ENCODE data around the gene SMC4.

The SMC4 gene

GRCh38 chr3:160374925-160375324 lies 24.5 kb upstream of the SMC4 start:
- WGBS, 2 experiments (ENCODE audit: insufficient coverage in 2 of 2), result no CpG with 5 or more reads among the region's 1 CpG
- no peak overlapping the region for H3K4me3 ChIP-seq (ENCODE audit: extremely low read depth, insufficient read depth, low read length, poor library complexity, severe bottlenecking)
- H3K4me1 ChIP-seq (ENCODE audit: control insufficient read depth, insufficient read depth, low read length, poor library complexity, severe bottlenecking), result no peaks in the 10 kb centered on the region
- no peak overlapping the region for H3K27ac ChIP-seq (ENCODE audit: low read depth, low read length, severe bottlenecking)
- H3K9me3 ChIP-seq (ENCODE audit: control insufficient read depth, low read length), result no peaks in the 10 kb centered on the region
- peaks cover 16% of the 10 kb centered on the region for H3K36me3 ChIP-seq (ENCODE audit: control insufficient read depth, insufficient read depth, low read length)

- Histone ChIP-seq H3K36me3 (ENCODE audit: control insufficient read depth, insufficient read depth, low read length) (peaks cover 16% of the 10 kb centered on the region), H3K9me3 (ENCODE audit: control insufficient read depth, low read length) (no peaks in the 10 kb centered on the region), H3K4me1 (ENCODE audit: control insufficient read depth, insufficient read depth, low read length, poor library complexity, severe bottlenecking) (no peaks in the 10 kb centered on the region), H3K27ac (ENCODE audit: low read depth, low read length, severe bottlenecking) (no peak overlapping the region), H3K4me3 (ENCODE audit: extremely low read depth, insufficient read depth, low read length, poor library complexity, severe bottlenecking) (no peak overlapping the region)
- 88 to 100% methylated on average over 2 of the region's 2 CpGs for WGBS, 2 experiments (ENCODE audit: insufficient coverage in 2 of 2)
Measured at GRCh38 chr3:160376681-160377080, 22.8 kb upstream of the SMC4 start.

GRCh38 chr3:160378331-160379109 lies 20.9 kb upstream of the SMC4 start:
- Histone ChIP-seq H3K36me3 (ENCODE audit: control insufficient read depth, insufficient read depth, low read length) (peaks cover 14% of the 10 kb centered on the region), H3K4me1 (ENCODE audit: control insufficient read depth, insufficient read depth, low read length, poor library complexity, severe bottlenecking) (no peaks in the 10 kb centered on the region), H3K4me3 (ENCODE audit: extremely low read depth, insufficient read depth, low read length, poor library complexity, severe bottlenecking) (no peak overlapping the region), H3K9me3 (ENCODE audit: control insufficient read depth, low read length) (no peaks in the 10 kb centered on the region), H3K27ac (ENCODE audit: low read depth, low read length, severe bottlenecking) (no peak overlapping the region)
- WGBS, 2 experiments (ENCODE audit: insufficient coverage in 2 of 2), result no CpG with 5 or more reads among the region's 1 CpG

- WGBS, 2 experiments (ENCODE audit: insufficient coverage in 2 of 2), result 72 to 85% methylated on average over 3 of the region's 4 CpGs
- no peak overlapping the region for H3K4me3 ChIP-seq (ENCODE audit: extremely low read depth, insufficient read depth, low read length, poor library complexity, severe bottlenecking)
- no peaks in the 10 kb centered on the region for H3K4me1 ChIP-seq (ENCODE audit: control insufficient read depth, insufficient read depth, low read length, poor library complexity, severe bottlenecking)
- peaks cover 6% of the 10 kb centered on the region for H3K36me3 ChIP-seq (ENCODE audit: control insufficient read depth, insufficient read depth, low read length)
- H3K27ac ChIP-seq (ENCODE audit: low read depth, low read length, severe bottlenecking), result no peak overlapping the region
- H3K9me3 ChIP-seq (ENCODE audit: control insufficient read depth, low read length), result no peaks in the 10 kb centered on the region
Measured at GRCh38 chr3:160379628-160380214, 19.7 kb upstream of the SMC4 start.

GRCh38 chr3:160381470-160381869 lies 18.0 kb upstream of the SMC4 start:
- Histone ChIP-seq H3K36me3 (ENCODE audit: control insufficient read depth, insufficient read depth, low read length) (peaks cover 1% of the 10 kb centered on the region), H3K27ac (ENCODE audit: low read depth, low read length, severe bottlenecking) (no peak overlapping the region), H3K4me3 (ENCODE audit: extremely low read depth, insufficient read depth, low read length, poor library complexity, severe bottlenecking) (no peak overlapping the region), H3K9me3 (ENCODE audit: control insufficient read depth, low read length) (no peaks in the 10 kb centered on the region), H3K4me1 (ENCODE audit: control insufficient read depth, insufficient read depth, low read length, poor library complexity, severe bottlenecking) (no peaks in the 10 kb centered on the region)
- no CpG with 5 or more reads among the region's 1 CpG for WGBS, 2 experiments (ENCODE audit: insufficient coverage in 2 of 2)

- H3K9me3 ChIP-seq (ENCODE audit: control insufficient read depth, low read length), result no peaks in the 10 kb centered on the region
- no peak overlapping the region for H3K27ac ChIP-seq (ENCODE audit: low read depth, low read length, severe bottlenecking)
- WGBS, 2 experiments (ENCODE audit: insufficient coverage in 2 of 2), result 80 to 92% methylated on average over 2 of the region's 5 CpGs
- no peaks in the 10 kb centered on the region for H3K4me1 ChIP-seq (ENCODE audit: control insufficient read depth, insufficient read depth, low read length, poor library complexity, severe bottlenecking)
- H3K36me3 ChIP-seq (ENCODE audit: control insufficient read depth, insufficient read depth, low read length), result no peaks in the 10 kb centered on the region
- H3K4me3 ChIP-seq (ENCODE audit: extremely low read depth, insufficient read depth, low read length, poor library complexity, severe bottlenecking), result no peak overlapping the region
Measured at GRCh38 chr3:160384639-160385318, 14.7 kb upstream of the SMC4 start.

- 95 to 97% methylated on average over 3 of the region's 3 CpGs for WGBS, 2 experiments (ENCODE audit: insufficient coverage in 2 of 2)
- no peaks in the 10 kb centered on the region for H3K9me3 ChIP-seq (ENCODE audit: control insufficient read depth, low read length)
- H3K4me3 ChIP-seq (ENCODE audit: extremely low read depth, insufficient read depth, low read length, poor library complexity, severe bottlenecking), result no peak overlapping the region
- no peaks in the 10 kb centered on the region for H3K4me1 ChIP-seq (ENCODE audit: control insufficient read depth, insufficient read depth, low read length, poor library complexity, severe bottlenecking)
- H3K36me3 ChIP-seq (ENCODE audit: control insufficient read depth, insufficient read depth, low read length), result no peaks in the 10 kb centered on the region
- no peak overlapping the region for H3K27ac ChIP-seq (ENCODE audit: low read depth, low read length, severe bottlenecking)
Measured at GRCh38 chr3:160390565-160391138, 8.8 kb upstream of the SMC4 start.

- no peak overlapping the region for H3K27ac ChIP-seq (ENCODE audit: low read depth, low read length, severe bottlenecking)
Measured at GRCh38 chr3:160392798-160393197, 6.7 kb upstream of the SMC4 start.

GRCh38 chr3:160393346-160394008 lies 6.0 kb upstream of the SMC4 start:
- Histone ChIP-seq H3K36me3 (ENCODE audit: control insufficient read depth, insufficient read depth, low read length) (no peaks in the 10 kb centered on the region), H3K27ac (ENCODE audit: low read depth, low read length, severe bottlenecking) (no peak overlapping the region), H3K4me3 (ENCODE audit: extremely low read depth, insufficient read depth, low read length, poor library complexity, severe bottlenecking) (no peak overlapping the region), H3K9me3 (ENCODE audit: control insufficient read depth, low read length) (no peaks in the 10 kb centered on the region), H3K4me1 (ENCODE audit: control insufficient read depth, insufficient read depth, low read length, poor library complexity, severe bottlenecking) (no peaks in the 10 kb centered on the region)
- WGBS, 2 experiments (ENCODE audit: insufficient coverage in 2 of 2), result 100% methylated on average over 1 of the region's 2 CpGs; no CpG with 5 or more reads in 1 of the 2 experiments

More at GRCh38 chr3:160392798-160393197, 6.7 kb upstream of the SMC4 start:
- Histone ChIP-seq H3K9me3 (ENCODE audit: control insufficient read depth, low read length) (no peaks in the 10 kb centered on the region), H3K4me1 (ENCODE audit: control insufficient read depth, insufficient read depth, low read length, poor library complexity, severe bottlenecking) (no peaks in the 10 kb centered on the region), H3K4me3 (ENCODE audit: extremely low read depth, insufficient read depth, low read length, poor library complexity, severe bottlenecking) (no peak overlapping the region), H3K36me3 (ENCODE audit: control insufficient read depth, insufficient read depth, low read length) (no peaks in the 10 kb centered on the region)

- H3K4me3 ChIP-seq (ENCODE audit: extremely low read depth, insufficient read depth, low read length, poor library complexity, severe bottlenecking), result no peak overlapping the region
- WGBS, 2 experiments (ENCODE audit: insufficient coverage in 2 of 2), result no CpG with 5 or more reads among the region's 3 CpGs
- no peaks in the 10 kb centered on the region for H3K36me3 ChIP-seq (ENCODE audit: control insufficient read depth, insufficient read depth, low read length)
- H3K9me3 ChIP-seq (ENCODE audit: control insufficient read depth, low read length), result no peaks in the 10 kb centered on the region
- H3K27ac ChIP-seq (ENCODE audit: low read depth, low read length, severe bottlenecking), result no peak overlapping the region
- no peaks in the 10 kb centered on the region for H3K4me1 ChIP-seq (ENCODE audit: control insufficient read depth, insufficient read depth, low read length, poor library complexity, severe bottlenecking)
Measured at GRCh38 chr3:160394009-160394392, 5.4 kb upstream of the SMC4 start.

Measured in mesodermal cell (in vitro differentiated cells).